ENCODE data around the gene ZNF280B.

DNA sequence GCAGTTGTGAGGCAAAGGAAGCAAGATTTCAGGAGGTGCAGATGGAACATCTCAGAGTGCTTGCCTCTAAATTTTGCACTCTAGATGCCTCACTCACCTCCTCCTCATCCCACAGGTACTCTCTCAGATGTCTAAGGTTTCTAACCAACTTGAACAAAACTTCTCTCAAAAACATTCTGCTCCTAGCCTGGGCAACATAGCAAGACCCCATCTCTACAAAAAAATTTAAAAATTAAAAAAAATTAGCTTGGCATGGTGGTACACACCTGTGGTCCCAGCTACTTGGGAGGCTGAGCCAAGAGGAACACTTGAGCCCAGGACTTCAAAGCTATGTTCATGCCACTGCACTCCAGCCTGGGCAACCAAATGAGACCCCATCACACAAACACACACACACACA is 7.3 kb upstream of the ZNF280B start:
- TF ChIP-seq POLR2A (IDR thresholded peaks at IDR 0.05), result no peak
- TF ChIP-seq, protein P1, sequence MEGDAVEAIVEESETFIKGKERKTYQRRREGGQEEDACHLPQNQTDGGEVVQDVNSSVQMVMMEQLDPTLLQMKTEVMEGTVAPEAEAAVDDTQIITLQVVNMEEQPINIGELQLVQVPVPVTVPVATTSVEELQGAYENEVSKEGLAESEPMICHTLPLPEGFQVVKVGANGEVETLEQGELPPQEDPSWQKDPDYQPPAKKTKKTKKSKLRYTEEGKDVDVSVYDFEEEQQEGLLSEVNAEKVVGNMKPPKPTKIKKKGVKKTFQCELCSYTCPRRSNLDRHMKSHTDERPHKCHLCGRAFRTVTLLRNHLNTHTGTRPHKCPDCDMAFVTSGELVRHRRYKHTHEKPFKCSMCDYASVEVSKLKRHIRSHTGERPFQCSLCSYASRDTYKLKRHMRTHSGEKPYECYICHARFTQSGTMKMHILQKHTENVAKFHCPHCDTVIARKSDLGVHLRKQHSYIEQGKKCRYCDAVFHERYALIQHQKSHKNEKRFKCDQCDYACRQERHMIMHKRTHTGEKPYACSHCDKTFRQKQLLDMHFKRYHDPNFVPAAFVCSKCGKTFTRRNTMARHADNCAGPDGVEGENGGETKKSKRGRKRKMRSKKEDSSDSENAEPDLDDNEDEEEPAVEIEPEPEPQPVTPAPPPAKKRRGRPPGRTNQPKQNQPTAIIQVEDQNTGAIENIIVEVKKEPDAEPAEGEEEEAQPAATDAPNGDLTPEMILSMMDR (IDR thresholded peaks at IDR 0.05), result no peak

Measured in breast epithelium (tissue), 3 donors.